GM23338 (cell line): ENCODE results near the gene NT5C. TPM values are rescaled to one million over a fixed set of nuclear protein-coding genes. Genes with fewer than 3 reads are reported as not detected.
A peak's percentile ranks its signal among the peaks of the same experiment; 100 is the strongest.
"Not testable (repeated sequence)": the region's sequence is repeated elsewhere in the genome, so short reads cannot be mapped to it uniquely, and the experiment has no call there.

Experiments
- ATAC-seq: fragments of 200-7000 bp; cut with Tn5 transposase; 3 replicates; pipeline ENCODE4 v1.9.1; 2020
- DNase-seq: peaks from one replicate; pipeline ENCODE4 v3.0.0-alpha.2; 2015; ENCODE audit warnings: low spot score
- H2AFZ ChIP-seq: fragments of 200-600 bp; sonication (generic); 2 replicates; pipeline ENCODE4 v1.8.0; 2016; ENCODE audit warnings: antibody characterized with exemption, mild to moderate bottlenecking, moderate library complexity
- H3F3A ChIP-seq: fragments of 200-600 bp; sonication (generic); replicated peaks from 2 replicates; pipeline ENCODE4 v1.8.0; 2017; ENCODE audit warnings: antibody characterized with exemption, mixed run types, low read depth
- H3K27ac ChIP-seq: fragments of 200-600 bp; sonication (generic); 2 replicates; pipeline ENCODE4 v1.6.1; 2016; ENCODE audit warnings: low read depth
- H3K27me3 ChIP-seq: fragments of 200-600 bp; sonication (generic); 2 replicates; pipeline ENCODE4 v1.8.0; 2016; ENCODE audit warnings: mild to moderate bottlenecking, mixed run types, moderate library complexity; ENCODE audit not compliant: insufficient read depth
- H3K36me3 ChIP-seq: fragments of 200-600 bp; sonication (generic); 2 replicates; pipeline ENCODE4 v1.8.0; 2016; ENCODE audit warnings: mild to moderate bottlenecking; ENCODE audit not compliant: insufficient read depth
- H3K4me1 ChIP-seq: fragments of 200-600 bp; sonication (generic); 2 replicates; pipeline ENCODE4 v1.8.0; 2016; ENCODE audit warnings: mild to moderate bottlenecking, moderate library complexity; ENCODE audit not compliant: insufficient read depth
- H3K4me2 ChIP-seq: fragments of 200-600 bp; sonication (generic); 2 replicates; pipeline ENCODE4 v1.7.1; 2017; ENCODE audit warnings: mixed run types
- H3K4me3 ChIP-seq: fragments of 200-600 bp; sonication (generic); 2 replicates; pipeline ENCODE4 v1.6.1; 2016; ENCODE audit warnings: mixed run types
- H3K79me2 ChIP-seq: fragments of 200-600 bp; sonication (generic); replicated peaks from 2 replicates; pipeline ENCODE4 v1.8.0; 2017; ENCODE audit warnings: mild to moderate bottlenecking; ENCODE audit not compliant: insufficient read depth
- H3K9me2 ChIP-seq: fragments of 200-600 bp; sonication (generic); 2 replicates; pipeline ENCODE4 v1.8.0; 2017; ENCODE audit not compliant: insufficient read depth
- H4K20me1 ChIP-seq: fragments of 200-600 bp; sonication (generic); replicated peaks from 2 replicates; pipeline ENCODE4 v1.8.0; 2017; ENCODE audit warnings: mild to moderate bottlenecking; ENCODE audit not compliant: insufficient read depth
- H3K27ac Mint-ChIP-seq: 2 replicates; pipeline ENCODE4 v1.8.0; 2020; ENCODE audit warnings: inconsistent platforms, mild to moderate bottlenecking, moderate library complexity, mixed read lengths
- H3K27me3 Mint-ChIP-seq: 3 replicates; pipeline ENCODE4 v1.8.0; 2022; ENCODE audit warnings: low read depth, mild to moderate bottlenecking, moderate library complexity, mixed read lengths, inconsistent platforms; ENCODE audit not compliant: insufficient read depth, poor library complexity
- H3K36me3 Mint-ChIP-seq: 3 replicates; pipeline ENCODE4 v1.8.0; 2021; ENCODE audit warnings: low read depth, mild to moderate bottlenecking, inconsistent platforms, moderate library complexity, mixed read lengths
- H3K4me1 Mint-ChIP-seq: 3 replicates; pipeline ENCODE4 v1.8.0; 2020; ENCODE audit warnings: mild to moderate bottlenecking, inconsistent platforms, mixed read lengths
- H3K4me3 Mint-ChIP-seq: 3 replicates; pipeline ENCODE4 v1.8.0; 2021; ENCODE audit warnings: moderate library complexity, mild to moderate bottlenecking, inconsistent platforms, mixed read lengths
- H3K9me3 Mint-ChIP-seq: 3 replicates; pipeline ENCODE4 v1.8.0; 2020; ENCODE audit warnings: moderate library complexity, mild to moderate bottlenecking, inconsistent platforms, mixed read lengths
- CTCF ChIP-seq, 2 experiments: fragments of 200-600 bp in 1 of 2; sonication (generic) in 1 of 2; conservative IDR thresholded peaks; 2 replicates each; pipeline versions ENCODE4 v1.5.1 to v1.6.1; 2016 to 2017; ENCODE audit warnings: antibody characterized with exemption in 2 of 2, low read depth in 2 of 2, mild to moderate bottlenecking in 2 of 2, moderate library complexity in 1 of 2
- STAT1 ChIP-seq: IDR thresholded peaks from one replicate; pipeline ENCODE4 v1.6.1; 2016; ENCODE audit warnings: antibody characterized with exemption; ENCODE audit not compliant: unreplicated experiment
- polyA plus RNA-seq: library from polyadenylated mRNA; unstranded; fragments of >200 nt; fragmentation: Nextera tagmentation; extraction: Ambion mirVana; gene quantifications from 2 replicates; pipeline ENCODE4 v1.2.1, GENCODE V29; 2016
- total RNA-seq: library from RNA; depleted of rRNA; stranded (reverse); fragments of >200 nt; shearing (Covaris generic); gene quantifications from 2 replicates; pipeline ENCODE4 v1.2.3, GENCODE V29; 2014
- TF ChIP-seq, protein P1 (sequence below): fragments of 250-450 bp; sonication (Bioruptor Pico); IDR thresholded peaks from 2 replicates; pipeline ENCODE4 v1.5.0; 2020; ENCODE audit warnings: mild to moderate bottlenecking, moderate library complexity

NT5C gene
- total and polyA plus RNA-seq, 2 experiments from 2014 or later = 91.7 to 120 TPM

GRCh38 chr17:75168998-75169397 is 37.5 kb upstream of the NT5C start:
- peaks cover 15% of the 10 kb centered on the region for H3K27me3 Mint-ChIP-seq
- Histone ChIP-seq H2AFZ (no peak overlapping the region), H3K9me2 (no peaks in the 10 kb centered on the region), H3K27ac (0 out of 2 replicates have a peak overlapping the region, but pooled peaks have one; percentile 52), H3K27me3 (no peaks in the 10 kb centered on the region), H3K4me2 (no peak overlapping the region), H3K36me3 (peaks cover 55% of the 10 kb centered on the region), H3K79me2 (peaks cover 53% of the 10 kb centered on the region), H4K20me1 (peaks cover 36% of the 10 kb centered on the region), H3K4me3 (no peak overlapping the region), H3K4me1 (no peaks in the 10 kb centered on the region), H3F3A (peaks cover 53% of the 10 kb centered on the region)
- H3K4me1 Mint-ChIP-seq = peaks cover 7% of the 10 kb centered on the region; the same call in 1 of the 3 replicates
- ATAC-seq (no peak), DNase-seq (no peak)
- H3K27ac Mint-ChIP-seq = no peak overlapping the region
- no peak for TF ChIP-seq CTCF (conservative IDR thresholded peaks at IDR 0.05; ENCODE audit: low read depth in 2 of 2)
- TF ChIP-seq, protein P1, sequence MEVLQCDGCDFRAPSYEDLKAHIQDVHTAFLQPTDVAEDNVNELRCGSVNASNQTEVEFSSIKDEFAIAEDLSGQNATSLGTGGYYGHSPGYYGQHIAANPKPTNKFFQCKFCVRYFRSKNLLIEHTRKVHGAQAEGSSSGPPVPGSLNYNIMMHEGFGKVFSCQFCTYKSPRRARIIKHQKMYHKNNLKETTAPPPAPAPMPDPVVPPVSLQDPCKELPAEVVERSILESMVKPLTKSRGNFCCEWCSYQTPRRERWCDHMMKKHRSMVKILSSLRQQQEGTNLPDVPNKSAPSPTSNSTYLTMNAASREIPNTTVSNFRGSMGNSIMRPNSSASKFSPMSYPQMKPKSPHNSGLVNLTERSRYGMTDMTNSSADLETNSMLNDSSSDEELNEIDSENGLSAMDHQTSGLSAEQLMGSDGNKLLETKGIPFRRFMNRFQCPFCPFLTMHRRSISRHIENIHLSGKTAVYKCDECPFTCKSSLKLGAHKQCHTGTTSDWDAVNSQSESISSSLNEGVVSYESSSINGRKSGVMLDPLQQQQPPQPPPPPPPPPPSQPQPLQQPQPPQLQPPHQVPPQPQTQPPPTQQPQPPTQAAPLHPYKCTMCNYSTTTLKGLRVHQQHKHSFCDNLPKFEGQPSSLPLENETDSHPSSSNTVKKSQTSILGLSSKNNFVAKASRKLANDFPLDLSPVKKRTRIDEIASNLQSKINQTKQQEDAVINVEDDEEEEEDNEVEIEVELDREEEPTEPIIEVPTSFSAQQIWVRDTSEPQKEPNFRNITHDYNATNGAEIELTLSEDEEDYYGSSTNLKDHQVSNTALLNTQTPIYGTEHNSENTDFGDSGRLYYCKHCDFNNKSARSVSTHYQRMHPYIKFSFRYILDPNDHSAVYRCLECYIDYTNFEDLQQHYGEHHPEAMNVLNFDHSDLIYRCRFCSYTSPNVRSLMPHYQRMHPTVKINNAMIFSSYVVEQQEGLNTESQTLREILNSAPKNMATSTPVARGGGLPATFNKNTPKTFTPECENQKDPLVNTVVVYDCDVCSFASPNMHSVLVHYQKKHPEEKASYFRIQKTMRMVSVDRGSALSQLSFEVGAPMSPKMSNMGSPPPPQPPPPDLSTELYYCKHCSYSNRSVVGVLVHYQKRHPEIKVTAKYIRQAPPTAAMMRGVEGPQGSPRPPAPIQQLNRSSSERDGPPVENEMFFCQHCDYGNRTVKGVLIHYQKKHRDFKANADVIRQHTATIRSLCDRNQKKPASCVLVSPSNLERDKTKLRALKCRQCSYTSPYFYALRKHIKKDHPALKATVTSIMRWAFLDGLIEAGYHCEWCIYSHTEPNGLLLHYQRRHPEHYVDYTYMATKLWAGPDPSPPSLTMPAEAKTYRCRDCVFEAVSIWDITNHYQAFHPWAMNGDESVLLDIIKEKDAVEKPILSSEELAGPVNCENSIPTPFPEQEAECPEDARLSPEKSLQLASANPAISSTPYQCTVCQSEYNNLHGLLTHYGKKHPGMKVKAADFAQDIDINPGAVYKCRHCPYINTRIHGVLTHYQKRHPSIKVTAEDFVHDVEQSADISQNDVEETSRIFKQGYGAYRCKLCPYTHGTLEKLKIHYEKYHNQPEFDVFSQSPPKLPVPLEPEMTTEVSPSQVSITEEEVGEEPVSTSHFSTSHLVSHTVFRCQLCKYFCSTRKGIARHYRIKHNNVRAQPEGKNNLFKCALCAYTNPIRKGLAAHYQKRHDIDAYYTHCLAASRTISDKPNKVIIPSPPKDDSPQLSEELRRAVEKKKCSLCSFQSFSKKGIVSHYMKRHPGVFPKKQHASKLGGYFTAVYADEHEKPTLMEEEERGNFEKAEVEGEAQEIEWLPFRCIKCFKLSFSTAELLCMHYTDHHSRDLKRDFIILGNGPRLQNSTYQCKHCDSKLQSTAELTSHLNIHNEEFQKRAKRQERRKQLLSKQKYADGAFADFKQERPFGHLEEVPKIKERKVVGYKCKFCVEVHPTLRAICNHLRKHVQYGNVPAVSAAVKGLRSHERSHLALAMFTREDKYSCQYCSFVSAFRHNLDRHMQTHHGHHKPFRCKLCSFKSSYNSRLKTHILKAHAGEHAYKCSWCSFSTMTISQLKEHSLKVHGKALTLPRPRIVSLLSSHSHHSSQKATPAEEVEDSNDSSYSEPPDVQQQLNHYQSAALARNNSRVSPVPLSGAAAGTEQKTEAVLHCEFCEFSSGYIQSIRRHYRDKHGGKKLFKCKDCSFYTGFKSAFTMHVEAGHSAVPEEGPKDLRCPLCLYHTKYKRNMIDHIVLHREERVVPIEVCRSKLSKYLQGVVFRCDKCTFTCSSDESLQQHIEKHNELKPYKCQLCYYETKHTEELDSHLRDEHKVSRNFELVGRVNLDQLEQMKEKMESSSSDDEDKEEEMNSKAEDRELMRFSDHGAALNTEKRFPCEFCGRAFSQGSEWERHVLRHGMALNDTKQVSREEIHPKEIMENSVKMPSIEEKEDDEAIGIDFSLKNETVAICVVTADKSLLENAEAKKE = no peak
- TF ChIP-seq STAT1 = no peak
- H3K36me3 Mint-ChIP-seq = peaks cover 85% of the 10 kb centered on the region
- no peak overlapping the region for H3K4me3 Mint-ChIP-seq
- no peaks in the 10 kb centered on the region; the same call in 2 of the 3 replicates for H3K9me3 Mint-ChIP-seq

DNA sequence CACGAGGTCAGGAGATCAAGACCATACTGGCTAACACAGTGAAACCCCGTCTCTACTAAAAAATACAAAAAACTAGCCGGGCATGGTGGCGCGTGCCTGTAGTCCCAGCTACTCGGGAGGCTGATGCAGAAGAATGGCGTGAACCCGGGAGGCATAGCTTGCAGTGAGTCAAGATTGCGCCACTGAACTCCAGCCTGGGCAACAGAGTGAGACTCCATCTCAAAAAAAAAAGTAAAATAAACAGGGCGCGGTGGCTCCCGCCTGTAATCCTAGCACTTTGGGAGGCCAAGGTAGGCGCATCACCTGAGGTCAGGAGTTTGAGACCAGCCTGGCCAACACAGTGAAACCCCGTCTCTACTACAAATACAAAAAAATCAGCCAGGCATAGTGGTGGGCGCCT is 33.1 kb upstream of the NT5C start:
- H3K27ac Mint-ChIP-seq, H3K4me2 ChIP-seq, DNase-seq, H3K27me3 ChIP-seq, H3K4me3 Mint-ChIP-seq, H3K4me3 ChIP-seq, ATAC-seq, H3K4me1 Mint-ChIP-seq, H3K4me1 ChIP-seq, H3K9me3 Mint-ChIP-seq, H3K9me2 ChIP-seq, H3K27me3 Mint-ChIP-seq, H2AFZ ChIP-seq: not testable (repeated sequence)
- peaks cover 21% of the 10 kb centered on the region for H3K79me2 ChIP-seq
- 0 out of 2 replicates have a peak overlapping the region, but pooled peaks have one; percentile 50 for H3K27ac ChIP-seq
- peaks cover 34% of the 10 kb centered on the region for H3F3A ChIP-seq
- H4K20me1 ChIP-seq = peaks cover 24% of the 10 kb centered on the region; the same call in 1 of the 2 replicates
- peaks cover 28% of the 10 kb centered on the region for H3K36me3 ChIP-seq
- H3K36me3 Mint-ChIP-seq = peaks cover 58% of the 10 kb centered on the region
